GM18873 (cell line): Measurements from ENCODE around the gene PTPRE.

ENCODE experiments used
- ATAC-seq: cut with Tn5 transposase; IDR thresholded peaks from one replicate; pipeline ENCODE4 v1.9.1; 2021; ENCODE audit warnings: mild to moderate bottlenecking, moderate library complexity, moderate number of reproducible peaks; ENCODE audit not compliant: unreplicated experiment, low FRiP score

PTPRE gene

GRCh38 chr10:127922675-127923366 is 15.9 kb downstream of the PTPRE start:
- no peak for ATAC-seq

- no peak for ATAC-seq
These were observed 16.7 kb downstream of the PTPRE start for GRCh38 chr10:127923646-127924045.

- no peak for ATAC-seq
These were observed 18.7 kb downstream of the PTPRE start for GRCh38 chr10:127925471-127926207.

GRCh38 chr10:127926455-127926854 is 19.6 kb downstream of the PTPRE start:
- no peak for ATAC-seq

GRCh38 chr10:127928021-127928806 is 21.3 kb downstream of the PTPRE start:
- ATAC-seq = no peak

- ATAC-seq = no peak
These were observed 25.8 kb downstream of the PTPRE start for GRCh38 chr10:127932521-127933270.

GRCh38 chr10:127933271-127933670 is 26.4 kb downstream of the PTPRE start:
- ATAC-seq = no peak

- ATAC-seq = no peak
These were observed 27.5 kb downstream of the PTPRE start for GRCh38 chr10:127934383-127934782.

GRCh38 chr10:127935071-127935561 is 28.2 kb downstream of the PTPRE start:
- no peak for ATAC-seq

- ATAC-seq = no peak
These were observed 30.2 kb downstream of the PTPRE start for GRCh38 chr10:127937069-127937468.

- no peak for ATAC-seq
These were observed 31.1 kb downstream of the PTPRE start for GRCh38 chr10:127937915-127938463.

- ATAC-seq = no peak
These were observed 33.0 kb downstream of the PTPRE start for GRCh38 chr10:127939786-127940330.

- no peak for ATAC-seq
These were observed 34.1 kb downstream of the PTPRE start for GRCh38 chr10:127940866-127941640.

- no peak for ATAC-seq
These were observed 35.9 kb downstream of the PTPRE start for GRCh38 chr10:127942811-127943210.

GRCh38 chr10:127943336-127943910 is 36.5 kb downstream of the PTPRE start:
- no peak for ATAC-seq

GRCh38 chr10:127944256-127944655 is 37.4 kb downstream of the PTPRE start:
- no peak for ATAC-seq

- no peak for ATAC-seq
These were observed 38.4 kb downstream of the PTPRE start for GRCh38 chr10:127945341-127945758.

GRCh38 chr10:127945948-127946711 is 39.2 kb downstream of the PTPRE start:
- no peak for ATAC-seq
